ACC112 (cell line): ENCODE measurements around the gene HCAR1.
"Not testable (repeated sequence)": the region's sequence is repeated elsewhere in the genome, so short reads cannot be mapped to it uniquely, and the experiment has no call there.

Experiments used
- H2AFZ ChIP-seq: fragments of 200-600 bp; sonication (generic); one replicate; pipeline ENCODE4 v1.6.0; 2017; ENCODE audit warnings: antibody characterized with exemption, low read length; ENCODE audit not compliant: unreplicated experiment
- H3K27ac ChIP-seq: fragments of 200-600 bp; sonication (generic); 2 replicates; pipeline ENCODE4 v1.5.1; 2014; ENCODE audit warnings: low read depth, mild to moderate bottlenecking, antibody characterized with exemption, low read length, moderate library complexity
- H3K27me3 ChIP-seq: fragments of 200-600 bp; sonication (generic); 2 replicates; pipeline ENCODE4 v1.6.1; 2014; ENCODE audit warnings: mild to moderate bottlenecking, antibody characterized with exemption, low read length, moderate library complexity, mixed read lengths; ENCODE audit not compliant: insufficient read depth
- H3K36me3 ChIP-seq: fragments of 200-600 bp; sonication (generic); 2 replicates; pipeline ENCODE4 v1.6.1; 2016; ENCODE audit warnings: mild to moderate bottlenecking, antibody characterized with exemption, low read length, moderate library complexity, mixed read lengths; ENCODE audit not compliant: insufficient read depth
- H3K4me1 ChIP-seq: fragments of 200-600 bp; sonication (generic); one replicate; pipeline ENCODE4 v1.6.1; 2016; ENCODE audit warnings: low read length, mixed read lengths; ENCODE audit not compliant: insufficient read depth, unreplicated experiment, control insufficient read depth
- H3K4me3 ChIP-seq: fragments of 200-600 bp; sonication (generic); 2 replicates; pipeline ENCODE4 v1.5.1; 2014; ENCODE audit warnings: mild to moderate bottlenecking, low read depth, low read length
- H3K79me2 ChIP-seq: fragments of 200-600 bp; sonication (generic); one replicate; pipeline ENCODE4 v1.6.0; 2016; ENCODE audit warnings: low read length; ENCODE audit not compliant: control insufficient read depth, unreplicated experiment, insufficient read depth

HCAR1 gene

GRCh38 chr12:122730215-122731014 lies at the start of gene HCAR1:
Gene HCAR1 (minus strand): TSS chr12:122730844. CDS start chr12:122730339, 505 bp downstream.
- Histone ChIP-seq H3K36me3 (no peaks in the 10 kb centered on the region), H2AFZ (peak within 1 kb of the TSS; percentile 74), H3K4me1 (peaks cover 10% of the 10 kb centered on the region), H3K27ac (no peak within 1 kb of the TSS), H3K79me2 (no peaks in the 10 kb centered on the region), H3K4me3 (peak within 1 kb of the TSS; percentile 74), H3K27me3 (no peaks in the 10 kb centered on the region)

GRCh38 chr12:122757568-122757967 lies 26.9 kb upstream of the HCAR1 start:
- Histone ChIP-seq H2AFZ (no peak overlapping the region), H3K79me2 (peaks cover 49% of the 10 kb centered on the region), H3K4me3 (no peak overlapping the region), H3K36me3 (peaks cover 36% of the 10 kb centered on the region), H3K27ac (no peak overlapping the region), H3K27me3 (no peaks in the 10 kb centered on the region), H3K4me1 (peaks cover 15% of the 10 kb centered on the region)

- peaks cover 15% of the 10 kb centered on the region for H3K4me1 ChIP-seq
- H2AFZ ChIP-seq = no peak overlapping the region
- H3K79me2 ChIP-seq = peaks cover 44% of the 10 kb centered on the region
- no peak overlapping the region; the same call in 1 of the 2 replicates for H3K4me3 ChIP-seq
- H3K27ac ChIP-seq = no peak overlapping the region
- peaks cover 34% of the 10 kb centered on the region for H3K36me3 ChIP-seq
- H3K27me3 ChIP-seq = no peaks in the 10 kb centered on the region
These were observed 24.1 kb upstream of the HCAR1 start for GRCh38 chr12:122754790-122755189.

- Histone ChIP-seq H3K79me2 (peaks cover 41% of the 10 kb centered on the region), H3K36me3 (peaks cover 33% of the 10 kb centered on the region), H3K4me1 (peaks cover 15% of the 10 kb centered on the region), H3K27me3 (no peaks in the 10 kb centered on the region), H3K4me3 (peak overlapping the region; percentile 90), H2AFZ (peak overlapping the region; percentile 51), H3K27ac (peak overlapping the region; percentile 39; the same call in 1 of the 2 replicates)
These were observed 22.6 kb upstream of the HCAR1 start for GRCh38 chr12:122753319-122753650.

- no peaks in the 10 kb centered on the region for H3K27me3 ChIP-seq
- peaks cover 40% of the 10 kb centered on the region for H3K79me2 ChIP-seq
- H3K36me3 ChIP-seq = peaks cover 31% of the 10 kb centered on the region
- H3K4me3 ChIP-seq = peak within 1 kb of the TSS; percentile 90
- H2AFZ ChIP-seq = peak within 1 kb of the TSS; percentile 51
- peak within 1 kb of the TSS; percentile 39; the same call in 1 of the 2 replicates for H3K27ac ChIP-seq
- peaks cover 15% of the 10 kb centered on the region for H3K4me1 ChIP-seq
These were observed 22.0 kb upstream of the HCAR1 start, which contains the start of gene DENR for GRCh38 chr12:122752464-122753318. Gene DENR (plus strand): TSS chr12:122752824. CDS start chr12:122753702, 878 bp downstream.

GRCh38 chr12:122750781-122751515 lies 20.3 kb upstream of the HCAR1 start:
- H3K36me3 ChIP-seq = peaks cover 17% of the 10 kb centered on the region
- not testable (repeated sequence) for H2AFZ ChIP-seq, H3K27me3 ChIP-seq, H3K27ac ChIP-seq, H3K4me3 ChIP-seq
- H3K79me2 ChIP-seq = peaks cover 27% of the 10 kb centered on the region
- H3K4me1 ChIP-seq = peaks cover 15% of the 10 kb centered on the region

- no peaks in the 10 kb centered on the region for H3K27me3 ChIP-seq
- H3K4me3 ChIP-seq = no peak overlapping the region
- peaks cover 8% of the 10 kb centered on the region; the same call in 1 of the 2 replicates for H3K36me3 ChIP-seq
- peaks cover 20% of the 10 kb centered on the region for H3K79me2 ChIP-seq
- H3K27ac ChIP-seq = no peak overlapping the region
- no peak overlapping the region for H2AFZ ChIP-seq
- H3K4me1 ChIP-seq = peaks cover 12% of the 10 kb centered on the region
These were observed 19.1 kb upstream of the HCAR1 start for GRCh38 chr12:122749569-122750332.

- no peak overlapping the region for H3K27ac ChIP-seq
- H3K79me2 ChIP-seq = no peaks in the 10 kb centered on the region
- H3K27me3 ChIP-seq = no peaks in the 10 kb centered on the region
- no peaks in the 10 kb centered on the region for H3K4me1 ChIP-seq
- H2AFZ ChIP-seq = no peak overlapping the region
- no peak overlapping the region for H3K4me3 ChIP-seq
- H3K36me3 ChIP-seq = no peaks in the 10 kb centered on the region
These were observed 16.8 kb upstream of the HCAR1 start for GRCh38 chr12:122747224-122748135.

GRCh38 chr12:122743895-122744525 lies 13.4 kb upstream of the HCAR1 start:
- no peaks in the 10 kb centered on the region for H3K79me2 ChIP-seq
- no peak overlapping the region for H3K4me3 ChIP-seq
- no peaks in the 10 kb centered on the region for H3K27me3 ChIP-seq
- no peak overlapping the region for H3K27ac ChIP-seq
- no peak overlapping the region for H2AFZ ChIP-seq
- no peaks in the 10 kb centered on the region for H3K36me3 ChIP-seq
- H3K4me1 ChIP-seq = no peaks in the 10 kb centered on the region
